ENCODE measurements around the gene AIP. TPM values are rescaled to one million over a fixed set of nuclear protein-coding genes. Genes with fewer than 3 reads are reported as not detected.
A peak's percentile ranks its signal among the peaks of the same experiment; 100 is the strongest.

AIP gene
- total RNA-seq, 1 experiment from 2014 or later: 87.8 TPM

DNA sequence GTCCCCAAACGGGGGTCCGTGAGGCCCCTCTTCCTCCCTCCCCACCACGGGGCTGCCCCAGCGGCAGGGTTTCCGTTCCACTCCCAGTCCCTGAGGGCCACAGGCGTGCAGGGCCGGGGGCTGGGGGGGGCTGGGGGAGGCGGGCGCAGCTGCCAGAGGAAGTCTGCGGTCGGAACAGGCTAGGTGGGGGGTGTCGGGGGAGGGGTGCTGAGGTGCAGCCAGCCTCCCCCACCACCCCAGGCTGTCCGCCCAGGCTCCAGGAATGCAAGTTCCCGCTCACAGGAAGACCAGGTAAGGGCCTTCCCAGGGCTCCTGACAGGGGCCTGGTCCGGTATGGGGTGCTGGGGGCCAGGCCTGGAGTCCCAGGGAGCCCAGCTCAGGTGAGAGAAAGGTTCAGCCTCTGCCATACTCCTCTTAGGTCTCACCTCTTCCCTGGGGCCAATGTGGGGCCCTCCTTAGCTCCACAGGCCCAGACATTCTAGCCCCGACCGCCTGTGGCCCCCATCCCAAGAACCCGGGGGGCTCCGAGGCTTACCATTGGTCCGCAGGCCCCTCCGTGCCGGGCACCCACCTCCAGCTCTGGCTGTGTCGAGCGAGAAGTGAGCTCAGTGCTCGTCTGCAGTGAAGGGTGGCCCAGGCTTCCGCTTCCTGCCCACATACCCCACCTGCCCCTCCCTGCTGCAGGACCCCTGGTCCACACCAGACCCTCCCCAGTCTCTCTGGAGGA is 45.6 kb upstream of the AIP start, which contains the start of gene PTPRCAP:
Gene PTPRCAP (minus strand): TSS at position 601 of the 727 bp plus-strand sequence. CDS start 63 bp downstream, at position 538.
- in situ Hi-C loops (cut with HindIII; ENCODE audit: low pct_unique_long_range_greater_than_20kb, low sequenced_read_pairs): no loop called here
- DNase-seq (ENCODE audit: low read depth, low spot score): no peak
- ATAC-seq: no peak
- peaks cover 2% of the 10 kb centered on the region; the same call in 1 of the 2 replicates for H3K36me3 ChIP-seq (ENCODE audit: control insufficient read depth, insufficient read depth, low read length)
- intact Hi-C loops (cut with micrococcal nuclease; ENCODE audit: unreplicated experiment): no loop called here
- peak within 1 kb of the TSS; percentile 40 for H3K27ac ChIP-seq (ENCODE audit: low read length)
- no peak within 1 kb of the TSS for H3K4me3 ChIP-seq (ENCODE audit: low read depth in 2 of 2, low read length in 2 of 2)
- CTCF ChIA-PET: interaction anchor here (0.5 to 0.8 kb wide), 4 partner anchors 31 to 69 kb away, joined by 3 to 5 read pairs (median 4); no protein-coding TSS in a partner anchor
- POLR2A ChIA-PET: interaction anchor here (0.6 kb wide), 1 partner anchor 29 kb away, joined by 3 read pairs; no protein-coding TSS in a partner anchor
- no peaks in the 10 kb centered on the region for H3K27me3 ChIP-seq (ENCODE audit: control insufficient read depth, insufficient read depth, low read length)
- H3K9me3 ChIP-seq (ENCODE audit: control insufficient read depth, insufficient read depth, low read depth, low read length): no peaks in the 10 kb centered on the region
- BruUV-seq (replicated peaks): no TSS peak
- TF ChIP-seq POLR2AphosphoS5 (IDR thresholded peaks at IDR 0.05; ENCODE audit: low read depth, low read length) (0 out of 2 replicates have a peak, but pooled peaks have one; percentile 41), SIN3A (IDR thresholded peaks at IDR 0.05; ENCODE audit: borderline replicate concordance, insufficient read depth, low read depth, low read length) (no peak)
- H3K4me1 ChIP-seq (ENCODE audit: control insufficient read depth, insufficient read depth, low read length): peaks cover 75% of the 10 kb centered on the region

DNA sequence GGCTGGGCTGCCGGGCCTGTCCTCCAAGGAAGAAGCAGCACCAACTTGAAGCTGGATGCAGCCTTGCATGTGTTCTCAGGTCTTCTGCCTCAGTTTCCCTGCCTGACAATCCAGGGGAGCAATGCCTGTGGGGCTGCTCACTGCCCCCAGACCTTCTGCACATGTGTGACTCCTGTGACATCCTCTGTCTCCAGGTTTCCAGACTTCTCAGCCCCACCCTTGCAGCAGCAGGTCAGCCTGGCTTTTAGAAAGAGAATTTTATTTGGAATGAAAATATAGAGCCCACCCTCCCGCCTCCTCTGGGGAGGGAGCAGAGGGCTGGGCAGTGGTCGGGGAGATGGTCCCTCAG is 45.0 kb upstream of the AIP start:
- BruUV-seq (replicated peaks): no TSS peak
- H3K4me3 ChIP-seq (ENCODE audit: low read depth in 2 of 2, low read length in 2 of 2): no peak overlapping the region
- TF ChIP-seq, protein P1, sequence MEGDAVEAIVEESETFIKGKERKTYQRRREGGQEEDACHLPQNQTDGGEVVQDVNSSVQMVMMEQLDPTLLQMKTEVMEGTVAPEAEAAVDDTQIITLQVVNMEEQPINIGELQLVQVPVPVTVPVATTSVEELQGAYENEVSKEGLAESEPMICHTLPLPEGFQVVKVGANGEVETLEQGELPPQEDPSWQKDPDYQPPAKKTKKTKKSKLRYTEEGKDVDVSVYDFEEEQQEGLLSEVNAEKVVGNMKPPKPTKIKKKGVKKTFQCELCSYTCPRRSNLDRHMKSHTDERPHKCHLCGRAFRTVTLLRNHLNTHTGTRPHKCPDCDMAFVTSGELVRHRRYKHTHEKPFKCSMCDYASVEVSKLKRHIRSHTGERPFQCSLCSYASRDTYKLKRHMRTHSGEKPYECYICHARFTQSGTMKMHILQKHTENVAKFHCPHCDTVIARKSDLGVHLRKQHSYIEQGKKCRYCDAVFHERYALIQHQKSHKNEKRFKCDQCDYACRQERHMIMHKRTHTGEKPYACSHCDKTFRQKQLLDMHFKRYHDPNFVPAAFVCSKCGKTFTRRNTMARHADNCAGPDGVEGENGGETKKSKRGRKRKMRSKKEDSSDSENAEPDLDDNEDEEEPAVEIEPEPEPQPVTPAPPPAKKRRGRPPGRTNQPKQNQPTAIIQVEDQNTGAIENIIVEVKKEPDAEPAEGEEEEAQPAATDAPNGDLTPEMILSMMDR (IDR thresholded peaks at IDR 0.05): no peak
- TF ChIP-seq POLR2AphosphoS5 (IDR thresholded peaks at IDR 0.05; ENCODE audit: low read depth, low read length) (no peak), SIN3A (IDR thresholded peaks at IDR 0.05; ENCODE audit: borderline replicate concordance, insufficient read depth, low read depth, low read length) (no peak), TCF7L2 (IDR thresholded peaks at IDR 0.05; ENCODE audit: low read depth, low read length) (no peak)
- TF ChIP-seq, protein P2, sequence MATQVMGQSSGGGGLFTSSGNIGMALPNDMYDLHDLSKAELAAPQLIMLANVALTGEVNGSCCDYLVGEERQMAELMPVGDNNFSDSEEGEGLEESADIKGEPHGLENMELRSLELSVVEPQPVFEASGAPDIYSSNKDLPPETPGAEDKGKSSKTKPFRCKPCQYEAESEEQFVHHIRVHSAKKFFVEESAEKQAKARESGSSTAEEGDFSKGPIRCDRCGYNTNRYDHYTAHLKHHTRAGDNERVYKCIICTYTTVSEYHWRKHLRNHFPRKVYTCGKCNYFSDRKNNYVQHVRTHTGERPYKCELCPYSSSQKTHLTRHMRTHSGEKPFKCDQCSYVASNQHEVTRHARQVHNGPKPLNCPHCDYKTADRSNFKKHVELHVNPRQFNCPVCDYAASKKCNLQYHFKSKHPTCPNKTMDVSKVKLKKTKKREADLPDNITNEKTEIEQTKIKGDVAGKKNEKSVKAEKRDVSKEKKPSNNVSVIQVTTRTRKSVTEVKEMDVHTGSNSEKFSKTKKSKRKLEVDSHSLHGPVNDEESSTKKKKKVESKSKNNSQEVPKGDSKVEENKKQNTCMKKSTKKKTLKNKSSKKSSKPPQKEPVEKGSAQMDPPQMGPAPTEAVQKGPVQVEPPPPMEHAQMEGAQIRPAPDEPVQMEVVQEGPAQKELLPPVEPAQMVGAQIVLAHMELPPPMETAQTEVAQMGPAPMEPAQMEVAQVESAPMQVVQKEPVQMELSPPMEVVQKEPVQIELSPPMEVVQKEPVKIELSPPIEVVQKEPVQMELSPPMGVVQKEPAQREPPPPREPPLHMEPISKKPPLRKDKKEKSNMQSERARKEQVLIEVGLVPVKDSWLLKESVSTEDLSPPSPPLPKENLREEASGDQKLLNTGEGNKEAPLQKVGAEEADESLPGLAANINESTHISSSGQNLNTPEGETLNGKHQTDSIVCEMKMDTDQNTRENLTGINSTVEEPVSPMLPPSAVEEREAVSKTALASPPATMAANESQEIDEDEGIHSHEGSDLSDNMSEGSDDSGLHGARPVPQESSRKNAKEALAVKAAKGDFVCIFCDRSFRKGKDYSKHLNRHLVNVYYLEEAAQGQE (IDR thresholded peaks at IDR 0.05; ENCODE audit: insufficient read depth in 1 of 2, low read depth in 2 of 2, low read length in 1 of 2): no peak
- POLR2A ChIA-PET: no interaction called here
- DNase-seq (ENCODE audit: low read depth, low spot score) (no peak), ATAC-seq (no peak)
- peak overlapping the region; percentile 25; the same call in 1 of the 2 replicates for H3K27ac ChIP-seq (ENCODE audit: low read length)
- H3K36me3 ChIP-seq (ENCODE audit: control insufficient read depth, insufficient read depth, low read length): peaks cover 2% of the 10 kb centered on the region; the same call in 1 of the 2 replicates
- peaks cover 78% of the 10 kb centered on the region for H3K4me1 ChIP-seq (ENCODE audit: control insufficient read depth, insufficient read depth, low read length)
- H3K9me3 ChIP-seq (ENCODE audit: control insufficient read depth, insufficient read depth, low read depth, low read length): no peaks in the 10 kb centered on the region
- in situ Hi-C loops (cut with HindIII; ENCODE audit: low pct_unique_long_range_greater_than_20kb, low sequenced_read_pairs) (no loop called here), intact Hi-C loops (cut with micrococcal nuclease; ENCODE audit: unreplicated experiment) (no loop called here)
- no peaks in the 10 kb centered on the region for H3K27me3 ChIP-seq (ENCODE audit: control insufficient read depth, insufficient read depth, low read length)
- CTCF ChIA-PET: interaction anchor here (0.5 to 0.6 kb wide), 3 partner anchors 31 to 69 kb away, joined by 3 to 5 read pairs (median 3); no protein-coding TSS in a partner anchor

All from Panc1 (cell line).